ENCODE measurements around the gene OR8B8.

OR8B8 gene, protein sequence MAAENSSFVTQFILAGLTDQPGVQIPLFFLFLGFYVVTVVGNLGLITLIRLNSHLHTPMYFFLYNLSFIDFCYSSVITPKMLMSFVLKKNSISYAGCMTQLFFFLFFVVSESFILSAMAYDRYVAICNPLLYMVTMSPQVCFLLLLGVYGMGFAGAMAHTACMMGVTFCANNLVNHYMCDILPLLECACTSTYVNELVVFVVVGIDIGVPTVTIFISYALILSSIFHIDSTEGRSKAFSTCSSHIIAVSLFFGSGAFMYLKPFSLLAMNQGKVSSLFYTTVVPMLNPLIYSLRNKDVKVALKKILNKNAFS

DNA sequence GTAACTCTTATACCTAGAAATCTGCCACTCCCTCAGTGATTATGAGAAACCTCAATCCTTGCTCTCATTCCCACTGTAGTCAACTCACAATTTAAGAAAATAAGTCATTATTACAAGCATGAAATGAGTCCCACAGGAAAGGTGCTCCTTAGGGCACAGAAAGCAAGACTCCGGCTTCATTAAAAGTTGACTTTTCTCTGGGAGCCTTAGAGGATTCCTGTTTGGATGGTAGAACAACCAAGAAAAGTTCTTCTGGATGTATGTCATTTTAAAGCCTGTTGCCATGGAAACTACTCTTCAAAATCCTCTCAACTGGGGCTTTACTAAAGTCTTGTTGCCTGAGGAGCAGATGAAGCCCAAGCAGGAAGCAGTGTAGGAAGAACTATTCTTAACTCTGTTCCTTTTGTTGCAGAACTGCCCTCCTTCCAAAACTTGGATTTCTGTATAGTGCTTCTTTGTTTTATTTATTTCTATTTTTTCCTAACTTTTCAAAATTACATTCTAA is at the start of gene OR8B8:
TSS of gene OR8B8 (minus strand) at position 51 of the 505 bp plus-strand sequence. CDS start 4,611 bp downstream, outside the sequence.
- TF ChIP-seq POLR2AphosphoS5 (IDR thresholded peaks at IDR 0.05; ENCODE audit: borderline replicate concordance, low read depth, low read length) (no peak), EZH2 (IDR thresholded peaks at IDR 0.05) (no peak), FOXP2 (optimal IDR thresholded peaks at IDR 0.05; ENCODE audit: control extremely low read depth, extremely low read length, insufficient read depth) (no peak)
- H3K4me3 ChIP-seq, result no peak within 1 kb of the TSS
- no peaks in the 10 kb centered on the region for H3K9me3 ChIP-seq (ENCODE audit: low read depth, low read length)
- H3K9ac ChIP-seq (ENCODE audit: insufficient read length), result no peak within 1 kb of the TSS
- no peak for DNase-seq (ENCODE audit: low read depth, low spot score)
- no peak within 1 kb of the TSS for H3K27ac ChIP-seq
- H3K36me3 ChIP-seq (ENCODE audit: insufficient read depth, low read length), result no peaks in the 10 kb centered on the region

GRCh38 chr11:124493016-124493655 is 47.6 kb upstream of the OR8B8 start:
- no peaks in the 10 kb centered on the region for H3K36me3 ChIP-seq (ENCODE audit: insufficient read depth, low read length)
- no peak for DNase-seq (ENCODE audit: low read depth, low spot score)
- H3K27ac ChIP-seq, result no peak overlapping the region
- H3K9ac ChIP-seq (ENCODE audit: insufficient read length), result no peak overlapping the region
- no peaks in the 10 kb centered on the region for H3K9me3 ChIP-seq (ENCODE audit: low read depth, low read length)
- no peak overlapping the region for H3K4me3 ChIP-seq
- TF ChIP-seq POLR2AphosphoS5 (IDR thresholded peaks at IDR 0.05; ENCODE audit: borderline replicate concordance, low read depth, low read length) (no peak), FOXP2 (optimal IDR thresholded peaks at IDR 0.05; ENCODE audit: control extremely low read depth, extremely low read length, insufficient read depth) (no peak), EZH2 (IDR thresholded peaks at IDR 0.05) (no peak)

GRCh38 chr11:124483422-124483821 is 37.9 kb upstream of the OR8B8 start:
- no peak overlapping the region for H3K27ac ChIP-seq
- DNase-seq (ENCODE audit: low read depth, low spot score), result no peak
- H3K36me3 ChIP-seq (ENCODE audit: insufficient read depth, low read length), result no peaks in the 10 kb centered on the region
- H3K4me3 ChIP-seq, result no peak overlapping the region
- no peak overlapping the region for H3K9ac ChIP-seq (ENCODE audit: insufficient read length)
- no peaks in the 10 kb centered on the region for H3K9me3 ChIP-seq (ENCODE audit: low read depth, low read length)
- TF ChIP-seq EZH2 (IDR thresholded peaks at IDR 0.05) (no peak), FOXP2 (optimal IDR thresholded peaks at IDR 0.05; ENCODE audit: control extremely low read depth, extremely low read length, insufficient read depth) (no peak), POLR2AphosphoS5 (IDR thresholded peaks at IDR 0.05; ENCODE audit: borderline replicate concordance, low read depth, low read length) (no peak)

DNA sequence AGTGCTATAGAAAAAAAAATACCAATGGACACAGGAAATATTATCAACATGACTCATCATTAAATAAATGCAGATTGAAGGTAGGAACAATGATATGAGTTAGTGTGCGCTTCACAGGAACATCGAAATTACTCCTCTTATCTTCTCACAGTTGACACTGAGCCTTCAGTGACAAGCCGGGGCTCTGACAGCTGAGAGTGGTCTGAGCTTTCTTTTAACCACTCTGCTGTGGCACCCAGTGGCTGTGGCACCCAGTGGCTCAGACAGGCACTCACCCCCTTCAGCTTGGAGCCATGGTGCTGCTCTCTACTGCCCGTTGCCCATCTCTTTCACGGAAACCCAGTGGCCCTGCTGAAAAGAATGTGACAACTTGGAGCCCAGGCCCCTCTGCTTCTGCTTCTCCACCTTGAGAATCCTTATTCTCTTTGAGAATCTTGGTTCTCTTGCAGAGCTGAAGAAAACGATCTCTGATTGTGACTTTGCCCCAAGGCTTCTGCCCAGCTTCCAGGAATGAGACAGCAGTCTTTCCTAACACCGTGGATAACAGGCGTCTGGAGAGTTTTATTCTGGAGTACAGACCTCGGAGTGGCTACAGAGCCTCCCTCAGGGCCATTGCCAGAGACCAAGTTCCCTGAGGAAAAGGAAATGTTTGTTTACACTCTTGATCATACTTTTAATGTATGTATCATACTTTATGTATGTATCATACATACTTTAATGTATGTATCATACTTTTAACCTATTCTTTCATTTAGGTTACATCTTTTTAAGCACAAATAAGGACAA is 37.1 kb upstream of the OR8B8 start:
- TF ChIP-seq POLR2AphosphoS5 (IDR thresholded peaks at IDR 0.05; ENCODE audit: borderline replicate concordance, low read depth, low read length), result no peak
- no peak for TF ChIP-seq FOXP2 (optimal IDR thresholded peaks at IDR 0.05; ENCODE audit: control extremely low read depth, extremely low read length, insufficient read depth)
- TF ChIP-seq EZH2 (IDR thresholded peaks at IDR 0.05), result no peak
- H3K27ac ChIP-seq, result no peak overlapping the region; the same call in 1 of the 2 replicates
- H3K9me3 ChIP-seq (ENCODE audit: low read depth, low read length), result no peaks in the 10 kb centered on the region
- H3K4me3 ChIP-seq, result peak overlapping the region; percentile 29
- H3K36me3 ChIP-seq (ENCODE audit: insufficient read depth, low read length), result no peaks in the 10 kb centered on the region
- no peak for DNase-seq (ENCODE audit: low read depth, low spot score)
- H3K9ac ChIP-seq (ENCODE audit: insufficient read length), result no peak overlapping the region

GRCh38 chr11:124481365-124482323 is 36.1 kb upstream of the OR8B8 start:
- no peak overlapping the region for H3K27ac ChIP-seq
- H3K9me3 ChIP-seq (ENCODE audit: low read depth, low read length), result no peaks in the 10 kb centered on the region

GRCh38 chr11:124479561-124479960 is 34.1 kb upstream of the OR8B8 start:
- Histone ChIP-seq H3K9ac (ENCODE audit: insufficient read length) (no peak overlapping the region), H3K36me3 (ENCODE audit: insufficient read depth, low read length) (no peaks in the 10 kb centered on the region), H3K27ac (no peak overlapping the region), H3K4me3 (no peak overlapping the region), H3K9me3 (ENCODE audit: low read depth, low read length) (no peaks in the 10 kb centered on the region)
- DNase-seq (ENCODE audit: low read depth, low spot score), result no peak
- TF ChIP-seq POLR2AphosphoS5 (IDR thresholded peaks at IDR 0.05; ENCODE audit: borderline replicate concordance, low read depth, low read length), result no peak
- TF ChIP-seq EZH2 (IDR thresholded peaks at IDR 0.05), result no peak
- no peak for TF ChIP-seq FOXP2 (optimal IDR thresholded peaks at IDR 0.05; ENCODE audit: control extremely low read depth, extremely low read length, insufficient read depth)

More at GRCh38 chr11:124481365-124482323, 36.1 kb upstream of the OR8B8 start:
- TF ChIP-seq FOXP2 (optimal IDR thresholded peaks at IDR 0.05; ENCODE audit: control extremely low read depth, extremely low read length, insufficient read depth), result no peak
- no peak for TF ChIP-seq POLR2AphosphoS5 (IDR thresholded peaks at IDR 0.05; ENCODE audit: borderline replicate concordance, low read depth, low read length)
- no peak for TF ChIP-seq EZH2 (IDR thresholded peaks at IDR 0.05)
- H3K36me3 ChIP-seq (ENCODE audit: insufficient read depth, low read length), result no peaks in the 10 kb centered on the region
- H3K4me3 ChIP-seq, result peak overlapping the region; percentile 76
- H3K9ac ChIP-seq (ENCODE audit: insufficient read length), result peak overlapping the region; percentile 5
- peak; percentile 20 for DNase-seq (ENCODE audit: low read depth, low spot score)

DNA sequence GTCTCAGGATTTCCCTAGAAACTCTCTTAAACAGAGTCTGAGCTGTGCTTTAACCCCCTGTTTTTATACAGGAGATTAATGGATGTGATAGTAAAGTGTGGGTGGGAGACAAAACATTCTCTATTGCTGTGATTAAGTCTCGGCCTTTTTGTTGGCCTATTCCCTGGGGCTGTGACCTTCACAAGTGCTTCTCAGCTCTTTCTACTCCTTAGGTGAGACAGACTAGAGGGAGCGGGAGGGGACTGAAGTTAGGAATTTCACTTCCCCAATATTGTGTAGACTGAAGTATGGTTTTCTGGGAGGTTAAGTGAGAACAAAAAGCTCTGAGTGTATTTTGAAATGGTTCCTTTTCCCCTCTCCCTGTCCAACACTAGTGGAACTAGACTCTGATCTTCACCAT is 29.8 kb upstream of the OR8B8 start:
- Histone ChIP-seq H3K9me3 (ENCODE audit: low read depth, low read length) (no peaks in the 10 kb centered on the region), H3K9ac (ENCODE audit: insufficient read length) (no peak overlapping the region), H3K4me3 (no peak overlapping the region), H3K36me3 (ENCODE audit: insufficient read depth, low read length) (no peaks in the 10 kb centered on the region), H3K27ac (no peak overlapping the region)
- DNase-seq (ENCODE audit: low read depth, low spot score), result no peak
- TF ChIP-seq FOXP2 (optimal IDR thresholded peaks at IDR 0.05; ENCODE audit: control extremely low read depth, extremely low read length, insufficient read depth) (no peak), EZH2 (IDR thresholded peaks at IDR 0.05) (no peak), POLR2AphosphoS5 (IDR thresholded peaks at IDR 0.05; ENCODE audit: borderline replicate concordance, low read depth, low read length) (no peak)

Data from SK-N-MC (cell line).